ENCODE measurements around the gene SORCS1.

DNA sequence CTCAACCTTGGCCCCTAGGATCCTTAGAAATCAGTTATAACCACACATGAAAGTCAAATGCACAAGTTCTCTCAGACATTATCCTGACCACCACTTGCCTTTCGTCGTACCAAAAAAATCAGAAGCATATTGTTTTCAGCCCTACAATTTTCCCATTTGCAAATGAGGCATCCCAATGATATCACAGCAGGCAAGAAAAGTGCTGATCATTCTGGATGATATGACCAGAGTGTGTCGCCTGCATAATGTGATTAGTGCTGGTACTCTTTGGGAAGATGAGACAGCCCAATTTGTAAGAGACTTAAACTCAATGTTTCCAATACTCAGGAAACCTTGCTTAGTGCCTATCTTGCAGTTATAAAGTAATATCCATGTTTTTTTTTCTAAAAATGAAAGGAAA, 168.0 kb downstream of the SORCS1 start:
- TF ChIP-seq, protein P1, sequence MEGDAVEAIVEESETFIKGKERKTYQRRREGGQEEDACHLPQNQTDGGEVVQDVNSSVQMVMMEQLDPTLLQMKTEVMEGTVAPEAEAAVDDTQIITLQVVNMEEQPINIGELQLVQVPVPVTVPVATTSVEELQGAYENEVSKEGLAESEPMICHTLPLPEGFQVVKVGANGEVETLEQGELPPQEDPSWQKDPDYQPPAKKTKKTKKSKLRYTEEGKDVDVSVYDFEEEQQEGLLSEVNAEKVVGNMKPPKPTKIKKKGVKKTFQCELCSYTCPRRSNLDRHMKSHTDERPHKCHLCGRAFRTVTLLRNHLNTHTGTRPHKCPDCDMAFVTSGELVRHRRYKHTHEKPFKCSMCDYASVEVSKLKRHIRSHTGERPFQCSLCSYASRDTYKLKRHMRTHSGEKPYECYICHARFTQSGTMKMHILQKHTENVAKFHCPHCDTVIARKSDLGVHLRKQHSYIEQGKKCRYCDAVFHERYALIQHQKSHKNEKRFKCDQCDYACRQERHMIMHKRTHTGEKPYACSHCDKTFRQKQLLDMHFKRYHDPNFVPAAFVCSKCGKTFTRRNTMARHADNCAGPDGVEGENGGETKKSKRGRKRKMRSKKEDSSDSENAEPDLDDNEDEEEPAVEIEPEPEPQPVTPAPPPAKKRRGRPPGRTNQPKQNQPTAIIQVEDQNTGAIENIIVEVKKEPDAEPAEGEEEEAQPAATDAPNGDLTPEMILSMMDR (IDR thresholded peaks at IDR 0.05; ENCODE audit: low read length), result no peak
- TF ChIP-seq EZH2 (IDR thresholded peaks at IDR 0.05; ENCODE audit: borderline replicate concordance, low read length), result no peak
